Measurements from ENCODE around the gene GNAZ. TPM values are rescaled to one million over a fixed set of nuclear protein-coding genes. Genes with fewer than 3 reads are reported as not detected.

The GNAZ gene
- total RNA-seq, 1 experiment from 2014 or later: 0.82 TPM

- no peak for DNase-seq (ENCODE audit: unreplicated experiment)
- Mint-ChIP-seq H3K27ac (ENCODE audit: low read depth, unreplicated experiment) (no peak overlapping the region), H3K4me3 (ENCODE audit: unreplicated experiment) (no peak overlapping the region), H3K27me3 (ENCODE audit: insufficient read depth, unreplicated experiment) (no peaks in the 10 kb centered on the region), H3K4me1 (ENCODE audit: insufficient read depth, unreplicated experiment) (peaks cover 13% of the 10 kb centered on the region), H3K36me3 (ENCODE audit: insufficient read depth, unreplicated experiment) (peaks cover 7% of the 10 kb centered on the region), H3K9me3 (ENCODE audit: unreplicated experiment) (no peaks in the 10 kb centered on the region)
- intact Hi-C loops (cut with micrococcal nuclease): no loop called here
- BruUV-seq (replicated peaks): no TSS peak
- ChIA-PET CTCF (interaction anchor here (1.9 kb wide), 1 partner anchor 24 kb away, joined by 7 read pairs; no protein-coding TSS in a partner anchor), POLR2A (no interaction called here)
- TF ChIP-seq CTCF (IDR thresholded peaks at IDR 0.05; ENCODE audit: unreplicated experiment): no peak
These were observed 79.5 kb downstream of the GNAZ start for GRCh38 chr22:23149743-23150238.

- TF ChIP-seq CTCF (IDR thresholded peaks at IDR 0.05; ENCODE audit: unreplicated experiment): no peak
- POLR2A ChIA-PET: no interaction called here
- intact Hi-C loops (cut with micrococcal nuclease): no loop called here
- no peak overlapping the region for H3K4me3 Mint-ChIP-seq (ENCODE audit: unreplicated experiment)
- H3K36me3 Mint-ChIP-seq (ENCODE audit: insufficient read depth, unreplicated experiment): peaks cover 7% of the 10 kb centered on the region
- no peaks in the 10 kb centered on the region for H3K27me3 Mint-ChIP-seq (ENCODE audit: insufficient read depth, unreplicated experiment)
- CTCF ChIA-PET: interaction anchor here (0.6 to 0.7 kb wide), 2 partner anchors 131 to 1089 kb away, joined by 3 read pairs; no protein-coding TSS in a partner anchor
- DNase-seq (ENCODE audit: unreplicated experiment): no peak
- H3K4me1 Mint-ChIP-seq (ENCODE audit: insufficient read depth, unreplicated experiment): peaks cover 13% of the 10 kb centered on the region
- no peaks in the 10 kb centered on the region for H3K9me3 Mint-ChIP-seq (ENCODE audit: unreplicated experiment)
- no peak overlapping the region for H3K27ac Mint-ChIP-seq (ENCODE audit: low read depth, unreplicated experiment)
- BruUV-seq (replicated peaks): no TSS peak
These were observed 80.4 kb downstream of the GNAZ start for GRCh38 chr22:23150762-23151161.

GRCh38 chr22:23151827-23152226 is 81.5 kb downstream of the GNAZ start:
- ChIA-PET POLR2A (no interaction called here), CTCF (no interaction called here)
- no peak for TF ChIP-seq CTCF (IDR thresholded peaks at IDR 0.05; ENCODE audit: unreplicated experiment)
- intact Hi-C loops (cut with micrococcal nuclease): no loop called here
- Mint-ChIP-seq H3K27me3 (ENCODE audit: insufficient read depth, unreplicated experiment) (no peaks in the 10 kb centered on the region), H3K36me3 (ENCODE audit: insufficient read depth, unreplicated experiment) (peaks cover 7% of the 10 kb centered on the region), H3K9me3 (ENCODE audit: unreplicated experiment) (no peaks in the 10 kb centered on the region), H3K4me3 (ENCODE audit: unreplicated experiment) (no peak overlapping the region), H3K4me1 (ENCODE audit: insufficient read depth, unreplicated experiment) (peaks cover 13% of the 10 kb centered on the region), H3K27ac (ENCODE audit: low read depth, unreplicated experiment) (no peak overlapping the region)
- BruUV-seq (replicated peaks): no TSS peak
- DNase-seq (ENCODE audit: unreplicated experiment): no peak

- Mint-ChIP-seq H3K4me3 (ENCODE audit: unreplicated experiment) (no peak overlapping the region), H3K9me3 (ENCODE audit: unreplicated experiment) (no peaks in the 10 kb centered on the region), H3K36me3 (ENCODE audit: insufficient read depth, unreplicated experiment) (peaks cover 7% of the 10 kb centered on the region), H3K4me1 (ENCODE audit: insufficient read depth, unreplicated experiment) (peaks cover 11% of the 10 kb centered on the region), H3K27ac (ENCODE audit: low read depth, unreplicated experiment) (no peak overlapping the region), H3K27me3 (ENCODE audit: insufficient read depth, unreplicated experiment) (no peaks in the 10 kb centered on the region)
- no peak for DNase-seq (ENCODE audit: unreplicated experiment)
- no peak for TF ChIP-seq CTCF (IDR thresholded peaks at IDR 0.05; ENCODE audit: unreplicated experiment)
- BruUV-seq (replicated peaks): no TSS peak
- ChIA-PET POLR2A (interaction anchor here (0.7 kb wide), 1 partner anchor 126 kb away, joined by 3 read pairs; no protein-coding TSS in a partner anchor), CTCF (interaction anchor here (0.8 to 1.0 kb wide), 2 partner anchors 138 to 193 kb away, joined by 3 to 5 read pairs; no protein-coding TSS in a partner anchor)
- intact Hi-C loops (cut with micrococcal nuclease): no loop called here
These were observed 82.2 kb downstream of the GNAZ start for GRCh38 chr22:23152238-23153114.
